UCSD-AML1 (cell line): Measurements from ENCODE around the gene CAPN10.

Experiments used
- DNase-seq: peaks from one replicate; lab custom pipeline; 2025; ENCODE audit not compliant: unreplicated experiment; lab: John Stamatoyannopoulos, UW

Gene CAPN10

GRCh38 chr2:240563951-240564560 lies 22.5 kb upstream of the CAPN10 start:
- DNase-seq = no peak

GRCh38 chr2:240564561-240565332 lies 21.8 kb upstream of the CAPN10 start:
- DNase-seq = peak; percentile 51

GRCh38 chr2:240565333-240566202 lies 21.0 kb upstream of the CAPN10 start:
- DNase-seq = peak; percentile 94

GRCh38 chr2:240566203-240567136 lies 20.1 kb upstream of the CAPN10 start:
- DNase-seq = peak; percentile 95

- DNase-seq = peak; percentile 57
Observed at GRCh38 chr2:240567137-240567871, 19.2 kb upstream of the CAPN10 start.

GRCh38 chr2:240567872-240568677 lies 18.5 kb upstream of the CAPN10 start, which contains the start of gene RNPEPL1:
TSS of gene RNPEPL1 (plus strand) at chr2:240568484. CDS start at chr2:240568587, 103 bp downstream.
- DNase-seq = peak; percentile 57

- DNase-seq = peak; percentile 55
Observed at GRCh38 chr2:240568678-240569522, 17.6 kb upstream of the CAPN10 start.

GRCh38 chr2:240569523-240569997 lies 17.0 kb upstream of the CAPN10 start:
- no peak for DNase-seq

DNA sequence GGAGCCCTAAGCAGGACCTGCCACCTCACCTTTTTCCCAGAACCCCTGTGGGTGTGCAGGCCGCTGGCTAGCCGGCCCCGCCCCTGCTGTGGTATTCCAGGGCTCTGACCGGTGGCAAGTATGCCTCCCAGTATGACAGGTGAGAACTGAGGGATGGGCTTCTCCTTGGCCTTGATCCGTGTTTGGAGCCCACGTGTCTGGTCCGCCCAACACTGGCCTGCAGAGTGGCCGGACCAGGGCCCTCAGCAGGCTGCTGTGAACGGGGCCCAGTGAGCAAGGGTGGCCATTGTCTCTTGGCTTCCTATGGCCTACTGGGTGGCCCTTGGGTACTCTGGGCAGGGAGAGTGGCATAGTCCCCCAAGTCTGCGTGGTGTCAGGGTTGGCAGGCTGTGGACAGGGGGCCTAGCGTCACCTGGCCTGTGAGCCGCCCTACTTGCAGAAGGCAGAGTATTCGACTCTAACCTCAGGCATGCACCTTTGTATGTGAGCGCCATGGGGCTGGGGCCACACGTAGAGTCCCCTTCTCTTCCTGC lies 16.5 kb upstream of the CAPN10 start:
- DNase-seq = no peak

GRCh38 chr2:240570531-240571313 lies 15.8 kb upstream of the CAPN10 start:
- DNase-seq = no peak

DNA sequence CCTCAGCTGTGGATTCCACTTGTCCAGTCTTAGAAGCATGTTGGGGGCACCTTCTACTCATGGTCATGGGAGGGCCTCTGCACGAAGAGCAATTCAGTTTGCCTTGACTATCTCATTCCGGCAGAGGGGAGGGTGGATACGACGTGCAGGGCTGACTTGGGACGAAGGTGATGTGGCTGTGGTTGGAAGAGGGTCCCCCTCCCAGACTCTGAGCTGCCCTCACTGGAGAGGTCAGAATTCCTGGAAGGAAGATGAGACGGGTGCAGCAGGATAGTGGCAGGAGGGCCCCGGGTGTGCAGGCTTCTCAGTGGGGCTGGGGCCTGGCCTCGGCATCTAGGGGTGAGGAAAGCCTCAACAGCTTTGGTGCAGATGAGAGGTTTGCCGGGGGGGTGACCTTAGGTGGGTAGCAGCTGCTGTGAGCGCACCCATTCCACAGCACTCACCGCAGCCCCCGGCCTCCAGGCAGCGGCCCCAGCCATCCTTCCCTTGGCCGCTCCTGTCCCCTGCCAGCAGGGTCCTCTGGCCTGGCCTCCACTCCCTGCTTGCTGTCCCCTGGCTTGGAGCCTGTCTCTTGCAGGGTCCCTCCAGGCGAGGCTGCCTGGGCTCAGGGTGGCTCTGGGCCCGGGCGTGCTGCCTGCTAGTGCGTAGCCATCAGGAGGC lies 15.1 kb upstream of the CAPN10 start:
- no peak for DNase-seq

- DNase-seq = no peak
Observed at GRCh38 chr2:240572141-240573031, 14.1 kb upstream of the CAPN10 start.

DNA sequence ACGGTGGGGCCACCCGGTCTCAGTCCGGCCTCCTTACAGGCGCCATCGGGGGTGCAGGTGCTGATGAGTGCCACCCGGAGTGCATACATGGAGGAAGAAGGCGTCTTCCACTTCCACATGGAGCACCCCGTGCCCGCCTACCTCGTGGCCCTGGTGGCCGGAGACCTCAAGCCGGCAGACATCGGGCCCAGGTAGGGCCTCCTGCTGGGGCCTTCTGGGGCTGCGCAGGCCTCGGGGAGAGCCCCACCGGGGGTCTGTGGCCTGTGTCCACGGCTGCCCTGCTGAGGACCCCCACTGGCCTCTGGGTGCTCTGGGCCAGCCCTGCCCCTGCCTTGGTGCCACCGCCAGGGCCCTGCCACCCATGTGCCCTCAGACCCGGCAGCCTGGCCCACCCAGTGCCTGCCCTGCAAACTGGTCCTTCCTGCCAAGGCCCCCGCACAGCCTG lies 13.4 kb upstream of the CAPN10 start:
- no peak for DNase-seq

DNA sequence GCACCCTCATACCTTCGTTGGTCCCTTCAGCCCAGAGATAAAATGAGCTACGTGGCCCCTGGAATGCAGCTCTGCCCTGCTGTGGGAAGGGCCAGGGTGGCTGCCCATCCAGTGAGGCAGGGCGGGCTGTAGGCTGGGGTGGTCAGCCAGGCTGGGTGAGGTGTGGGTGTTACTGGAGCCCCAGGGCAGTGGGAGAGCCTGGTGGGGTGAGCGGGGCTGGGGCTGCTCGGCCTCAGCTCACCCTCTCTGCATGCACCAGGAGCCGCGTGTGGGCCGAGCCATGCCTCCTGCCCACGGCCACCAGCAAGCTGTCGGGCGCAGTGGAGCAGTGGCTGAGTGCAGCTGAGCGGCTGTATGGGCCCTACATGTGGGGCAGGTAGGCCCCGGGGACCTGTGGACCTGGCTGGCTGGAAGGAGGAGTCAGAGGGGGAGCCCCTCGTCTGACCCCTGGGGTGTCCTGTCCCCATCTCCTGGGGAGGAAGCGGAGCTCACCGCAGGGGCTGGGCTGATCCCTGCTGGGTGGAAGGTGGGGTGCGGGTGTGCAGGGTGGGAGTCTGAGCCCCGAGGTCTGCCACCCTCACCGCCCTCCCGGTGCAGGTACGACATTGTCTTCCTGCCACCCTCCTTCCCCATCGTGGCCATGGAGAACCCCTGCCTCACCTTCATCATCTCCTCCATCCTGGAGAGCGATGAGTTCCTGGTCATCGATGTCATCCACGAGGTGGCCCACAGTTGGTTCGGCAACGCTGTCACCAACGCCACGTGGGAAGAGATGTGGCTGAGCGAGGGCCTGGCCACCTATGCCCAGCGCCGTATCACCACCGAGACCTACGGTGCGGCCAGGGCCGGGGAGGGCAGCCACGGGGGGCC lies 12.8 kb upstream of the CAPN10 start:
- DNase-seq = no peak
